Testis (tissue), 2 donors: Measurements from ENCODE around the gene SETD5.

Source experiments
- POLR2A ChIP-seq: fragments of 450-650 bp; IDR thresholded peaks from one replicate; pipeline ENCODE4 v1.6.1; 2017; ENCODE audit warnings: antibody characterized with exemption, mild to moderate bottlenecking, moderate library complexity
- TF ChIP-seq, protein P1 (sequence below), 3 experiments: fragments of 450-650 bp in 2 of 3; fragments of 200-600 bp in 1 of 3; sonication (generic) in 1 of 3; IDR thresholded peaks; one replicate each; pipeline ENCODE4 v1.5.1; 2016 to 2019; ENCODE audit warnings: antibody characterized with exemption in 3 of 3, mild to moderate bottlenecking in 2 of 3, moderate library complexity in 1 of 3

- TF ChIP-seq, protein P1, sequence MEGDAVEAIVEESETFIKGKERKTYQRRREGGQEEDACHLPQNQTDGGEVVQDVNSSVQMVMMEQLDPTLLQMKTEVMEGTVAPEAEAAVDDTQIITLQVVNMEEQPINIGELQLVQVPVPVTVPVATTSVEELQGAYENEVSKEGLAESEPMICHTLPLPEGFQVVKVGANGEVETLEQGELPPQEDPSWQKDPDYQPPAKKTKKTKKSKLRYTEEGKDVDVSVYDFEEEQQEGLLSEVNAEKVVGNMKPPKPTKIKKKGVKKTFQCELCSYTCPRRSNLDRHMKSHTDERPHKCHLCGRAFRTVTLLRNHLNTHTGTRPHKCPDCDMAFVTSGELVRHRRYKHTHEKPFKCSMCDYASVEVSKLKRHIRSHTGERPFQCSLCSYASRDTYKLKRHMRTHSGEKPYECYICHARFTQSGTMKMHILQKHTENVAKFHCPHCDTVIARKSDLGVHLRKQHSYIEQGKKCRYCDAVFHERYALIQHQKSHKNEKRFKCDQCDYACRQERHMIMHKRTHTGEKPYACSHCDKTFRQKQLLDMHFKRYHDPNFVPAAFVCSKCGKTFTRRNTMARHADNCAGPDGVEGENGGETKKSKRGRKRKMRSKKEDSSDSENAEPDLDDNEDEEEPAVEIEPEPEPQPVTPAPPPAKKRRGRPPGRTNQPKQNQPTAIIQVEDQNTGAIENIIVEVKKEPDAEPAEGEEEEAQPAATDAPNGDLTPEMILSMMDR (IDR thresholded peaks at IDR 0.05): no peak
- TF ChIP-seq POLR2A: no peak
Observed at GRCh38 chr3:9401986-9402385, 4.6 kb downstream of the SETD5 start.
